GM23248 (cell line): Measurements from ENCODE around the gene MOK.

Experiments
- EZH2 ChIP-seq: fragments of 200-600 bp; sonication (generic); IDR thresholded peaks from 2 replicates; pipeline ENCODE4 v1.6.1; 2018; ENCODE audit warnings: antibody characterized with exemption, mild to moderate bottlenecking; ENCODE audit not compliant: insufficient read depth, poor library complexity, severe bottlenecking
- EZH2phosphoT487 ChIP-seq: fragments of 200-600 bp; sonication (generic); IDR thresholded peaks from 2 replicates; pipeline ENCODE4 v1.6.1; 2018; ENCODE audit warnings: antibody characterized with exemption, moderate library complexity, mild to moderate bottlenecking, low read depth; ENCODE audit not compliant: insufficient read depth

GRCh38 chr14:102262929-102263462 lies 42.0 kb downstream of the MOK start:
- TF ChIP-seq EZH2 (no peak), EZH2phosphoT487 (no peak)
